LNCaP clone FGC (cell line): Measurements from ENCODE around the gene TLN1.

Experiments used
- DNase-seq: peaks from one replicate; pipeline ENCODE4 v3.0.0-alpha.2; 2011; ENCODE audit warnings: low read depth
- H3K4me3 ChIP-seq: 2 replicates; pipeline ENCODE4 v1.5.1; 2011; ENCODE audit warnings: mild to moderate bottlenecking, low read depth, low read length, control low read depth
- CTCF ChIP-seq: IDR thresholded peaks from 2 replicates; pipeline ENCODE4 v1.5.1; 2012; ENCODE audit warnings: mild to moderate bottlenecking; ENCODE audit not compliant: control insufficient read depth, insufficient read depth; ENCODE audit errors: extremely low read depth

The TLN1 gene

GRCh38 chr9:35684921-35685320, 47.1 kb downstream of the TLN1 start:
- DNase-seq = no peak

GRCh38 chr9:35683323-35683722, 48.7 kb downstream of the TLN1 start:
- TF ChIP-seq CTCF = no peak
- DNase-seq = no peak
- no peak overlapping the region for H3K4me3 ChIP-seq

More at GRCh38 chr9:35684921-35685320, 47.1 kb downstream of the TLN1 start:
- no peak for TF ChIP-seq CTCF
- no peak overlapping the region for H3K4me3 ChIP-seq

- TF ChIP-seq CTCF = no peak
- H3K4me3 ChIP-seq = no peak overlapping the region
- DNase-seq = no peak
Measured at GRCh38 chr9:35682520-35683315, 49.3 kb downstream of the TLN1 start.

GRCh38 chr9:35682051-35682450, 49.9 kb downstream of the TLN1 start:
- H3K4me3 ChIP-seq = no peak overlapping the region
- no peak for TF ChIP-seq CTCF
- no peak for DNase-seq

- TF ChIP-seq CTCF = no peak
- no peak overlapping the region for H3K4me3 ChIP-seq
- no peak for DNase-seq
Measured at GRCh38 chr9:35681341-35682002, 50.5 kb downstream of the TLN1 start.

GRCh38 chr9:35680331-35681105, 51.5 kb downstream of the TLN1 start:
- DNase-seq = no peak
- no peak for TF ChIP-seq CTCF
- H3K4me3 ChIP-seq = no peak overlapping the region
